PC-3 (cell line): ENCODE measurements around the gene ADAMTS5.

Source experiments
- EZH2 ChIP-seq: fragments of 300-600 bp; sonication (generic); IDR thresholded peaks from one replicate; pipeline ENCODE4 v1.6.1; 2017; ENCODE audit warnings: antibody characterized with exemption, mild to moderate bottlenecking, low read length; ENCODE audit not compliant: unreplicated experiment
- EZH2phosphoT487 ChIP-seq: fragments of 300-600 bp; sonication (generic); IDR thresholded peaks from 2 replicates; pipeline ENCODE4 v1.6.1; 2018; ENCODE audit warnings: mild to moderate bottlenecking, antibody characterized with exemption, low read length, borderline replicate concordance
- TF ChIP-seq, protein P1 (sequence below): fragments of 300-600 bp; sonication (generic); conservative IDR thresholded peaks from 2 replicates; pipeline ENCODE4 v1.5.1; 2017; ENCODE audit warnings: antibody characterized with exemption, low read depth, mild to moderate bottlenecking, low read length

DNA sequence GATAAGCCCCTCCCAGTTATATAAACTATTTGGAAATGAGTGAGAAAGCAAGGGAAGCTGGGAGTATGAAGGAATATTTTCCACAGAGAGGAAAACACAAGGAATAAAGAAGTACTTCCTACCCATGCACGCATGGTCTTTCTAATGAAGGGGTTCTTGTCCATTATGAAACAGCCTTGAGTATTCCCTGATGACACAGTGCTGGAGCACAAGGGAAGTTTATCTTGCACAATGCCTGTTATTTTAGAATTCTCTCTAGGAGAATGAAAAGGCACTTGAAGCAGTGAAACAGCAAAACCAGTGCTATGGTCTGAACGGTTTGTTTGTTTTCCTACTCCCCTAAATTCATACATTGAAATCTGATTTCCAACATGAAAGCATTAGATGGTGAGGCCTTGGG is 83.1 kb downstream of the ADAMTS5 start:
- TF ChIP-seq, protein P1, sequence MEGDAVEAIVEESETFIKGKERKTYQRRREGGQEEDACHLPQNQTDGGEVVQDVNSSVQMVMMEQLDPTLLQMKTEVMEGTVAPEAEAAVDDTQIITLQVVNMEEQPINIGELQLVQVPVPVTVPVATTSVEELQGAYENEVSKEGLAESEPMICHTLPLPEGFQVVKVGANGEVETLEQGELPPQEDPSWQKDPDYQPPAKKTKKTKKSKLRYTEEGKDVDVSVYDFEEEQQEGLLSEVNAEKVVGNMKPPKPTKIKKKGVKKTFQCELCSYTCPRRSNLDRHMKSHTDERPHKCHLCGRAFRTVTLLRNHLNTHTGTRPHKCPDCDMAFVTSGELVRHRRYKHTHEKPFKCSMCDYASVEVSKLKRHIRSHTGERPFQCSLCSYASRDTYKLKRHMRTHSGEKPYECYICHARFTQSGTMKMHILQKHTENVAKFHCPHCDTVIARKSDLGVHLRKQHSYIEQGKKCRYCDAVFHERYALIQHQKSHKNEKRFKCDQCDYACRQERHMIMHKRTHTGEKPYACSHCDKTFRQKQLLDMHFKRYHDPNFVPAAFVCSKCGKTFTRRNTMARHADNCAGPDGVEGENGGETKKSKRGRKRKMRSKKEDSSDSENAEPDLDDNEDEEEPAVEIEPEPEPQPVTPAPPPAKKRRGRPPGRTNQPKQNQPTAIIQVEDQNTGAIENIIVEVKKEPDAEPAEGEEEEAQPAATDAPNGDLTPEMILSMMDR, result no peak
- TF ChIP-seq EZH2 (no peak), EZH2phosphoT487 (no peak)
